ENCODE measurements around the gene WDR90. TPM values are rescaled to one million over a fixed set of nuclear protein-coding genes. Genes with fewer than 3 reads are reported as not detected.

Gene WDR90
- total RNA-seq, 1 experiment from 2014 or later = 47.9 TPM

GRCh38 chr16:652454-653305 is 3.5 kb downstream of the WDR90 start:
- no peak for TF ChIP-seq CTCF (IDR thresholded peaks at IDR 0.05; ENCODE audit: unreplicated experiment)
- DNase-seq (ENCODE audit: unreplicated experiment) = no peak
- BruUV-seq (replicated peaks) = no TSS peak
- Mint-ChIP-seq H3K27ac (ENCODE audit: low read depth, unreplicated experiment) (no peak overlapping the region), H3K36me3 (ENCODE audit: insufficient read depth, unreplicated experiment) (peaks cover 27% of the 10 kb centered on the region), H3K9me3 (ENCODE audit: unreplicated experiment) (no peaks in the 10 kb centered on the region), H3K27me3 (ENCODE audit: insufficient read depth, unreplicated experiment) (no peaks in the 10 kb centered on the region), H3K4me3 (ENCODE audit: unreplicated experiment) (no peak overlapping the region), H3K4me1 (ENCODE audit: insufficient read depth, unreplicated experiment) (peaks cover 5% of the 10 kb centered on the region)
- POLR2A ChIA-PET = no interaction called here
- CTCF ChIA-PET = interaction anchor here (0.7 to 1.2 kb wide), 4 partner anchors 10 to 31 kb away, joined by 3 read pairs; no protein-coding TSS in a partner anchor
- intact Hi-C loops (cut with micrococcal nuclease) = no loop called here

- Mint-ChIP-seq H3K9me3 (ENCODE audit: unreplicated experiment) (no peaks in the 10 kb centered on the region), H3K4me1 (ENCODE audit: insufficient read depth, unreplicated experiment) (peaks cover 5% of the 10 kb centered on the region), H3K36me3 (ENCODE audit: insufficient read depth, unreplicated experiment) (peaks cover 20% of the 10 kb centered on the region), H3K4me3 (ENCODE audit: unreplicated experiment) (no peak overlapping the region), H3K27me3 (ENCODE audit: insufficient read depth, unreplicated experiment) (no peaks in the 10 kb centered on the region), H3K27ac (ENCODE audit: low read depth, unreplicated experiment) (no peak overlapping the region)
- ChIA-PET CTCF (no interaction called here), POLR2A (interaction anchor here (0.6 to 0.9 kb wide), 2 partner anchors 8 to 125 kb away, joined by 3 to 4 read pairs; no protein-coding TSS in a partner anchor)
- DNase-seq (ENCODE audit: unreplicated experiment) = no peak
- no TSS peak for BruUV-seq (replicated peaks)
- intact Hi-C loops (cut with micrococcal nuclease) = no loop called here
- TF ChIP-seq CTCF (IDR thresholded peaks at IDR 0.05; ENCODE audit: unreplicated experiment) = no peak
Observed at GRCh38 chr16:654034-654433, 4.9 kb downstream of the WDR90 start.

DNA sequence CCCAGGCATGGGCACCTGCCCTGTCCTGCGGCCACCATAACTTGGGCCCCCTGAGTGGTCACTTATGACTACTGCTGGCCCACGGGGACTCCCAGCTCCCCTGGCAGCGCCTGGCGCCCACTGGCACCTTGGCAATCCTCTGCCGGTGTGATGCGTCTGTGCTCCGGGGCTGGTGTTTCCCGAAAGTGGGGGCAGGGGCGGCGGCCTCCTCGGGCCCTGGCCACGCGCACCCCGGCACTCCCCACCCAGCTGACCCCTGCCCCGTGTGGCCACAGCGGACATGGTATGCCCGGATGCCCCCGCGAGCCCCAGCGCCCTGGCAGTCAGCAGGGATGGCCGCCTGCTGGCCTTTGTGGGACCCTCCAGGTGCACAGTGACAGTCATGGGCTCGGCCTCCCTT is 8.3 kb downstream of the WDR90 start:
- POLR2A ChIA-PET = interaction anchor here (0.5 to 1.2 kb wide), 2 partner anchors 49 to 1174 kb away, joined by 4 read pairs; no protein-coding TSS in a partner anchor
- BruUV-seq (replicated peaks) = no TSS peak
- H3K27ac Mint-ChIP-seq (ENCODE audit: low read depth, unreplicated experiment) = no peak overlapping the region

More for the DNA sequence above, 8.3 kb downstream of the WDR90 start:
- intact Hi-C loops (cut with micrococcal nuclease) = no loop called here
- DNase-seq (ENCODE audit: unreplicated experiment) = no peak
- H3K4me1 Mint-ChIP-seq (ENCODE audit: insufficient read depth, unreplicated experiment) = no peaks in the 10 kb centered on the region
- no peak overlapping the region for H3K4me3 Mint-ChIP-seq (ENCODE audit: unreplicated experiment)
- H3K36me3 Mint-ChIP-seq (ENCODE audit: insufficient read depth, unreplicated experiment) = peaks cover 20% of the 10 kb centered on the region
- CTCF ChIA-PET = no interaction called here
- H3K9me3 Mint-ChIP-seq (ENCODE audit: unreplicated experiment) = no peaks in the 10 kb centered on the region
- no peak for TF ChIP-seq CTCF (IDR thresholded peaks at IDR 0.05; ENCODE audit: unreplicated experiment)
- H3K27me3 Mint-ChIP-seq (ENCODE audit: insufficient read depth, unreplicated experiment) = no peaks in the 10 kb centered on the region
